HTERT RPE-1 (cell line): ENCODE data around the gene SLC22A31.
"Not testable (repeated sequence)": the region's sequence is repeated elsewhere in the genome, so short reads cannot be mapped to it uniquely, and the experiment has no call there.

Source experiments
- in situ Hi-C: fragments of 300-500 bp; cut with MboI; formaldehyde crosslinking; loops from 4 replicates; pipeline ENCODE4 v1.14.3; 2020; ENCODE audit warnings: low sequenced_read_pairs

Gene SLC22A31

DNA sequence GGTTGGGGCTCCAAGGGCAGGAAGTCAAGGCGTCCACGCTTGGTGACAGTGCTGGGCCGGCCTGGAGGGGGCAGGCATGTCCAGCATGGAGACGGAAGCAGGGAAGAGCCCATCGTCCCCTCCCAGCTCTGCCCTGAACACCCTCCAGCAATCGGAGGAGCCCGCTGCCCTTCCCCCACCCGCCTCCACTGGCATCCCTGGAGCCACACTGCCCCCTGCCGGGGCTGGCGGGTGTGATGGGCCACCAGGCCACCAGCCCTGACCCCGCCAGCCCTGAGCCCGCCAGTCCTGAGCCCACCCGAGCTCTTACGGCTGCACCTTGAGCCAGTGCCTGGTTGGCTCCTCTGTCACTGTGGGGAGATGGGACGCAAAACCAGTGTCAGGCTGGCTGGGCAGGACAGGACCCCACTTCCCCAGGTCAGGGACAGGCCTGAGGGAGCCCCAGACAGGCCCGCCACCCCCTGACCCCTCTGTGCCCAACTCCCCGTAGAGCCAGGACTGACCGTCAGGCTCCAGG lies 32.9 kb downstream of the SLC22A31 start:
- in situ Hi-C loops, result no loop called here

DNA sequence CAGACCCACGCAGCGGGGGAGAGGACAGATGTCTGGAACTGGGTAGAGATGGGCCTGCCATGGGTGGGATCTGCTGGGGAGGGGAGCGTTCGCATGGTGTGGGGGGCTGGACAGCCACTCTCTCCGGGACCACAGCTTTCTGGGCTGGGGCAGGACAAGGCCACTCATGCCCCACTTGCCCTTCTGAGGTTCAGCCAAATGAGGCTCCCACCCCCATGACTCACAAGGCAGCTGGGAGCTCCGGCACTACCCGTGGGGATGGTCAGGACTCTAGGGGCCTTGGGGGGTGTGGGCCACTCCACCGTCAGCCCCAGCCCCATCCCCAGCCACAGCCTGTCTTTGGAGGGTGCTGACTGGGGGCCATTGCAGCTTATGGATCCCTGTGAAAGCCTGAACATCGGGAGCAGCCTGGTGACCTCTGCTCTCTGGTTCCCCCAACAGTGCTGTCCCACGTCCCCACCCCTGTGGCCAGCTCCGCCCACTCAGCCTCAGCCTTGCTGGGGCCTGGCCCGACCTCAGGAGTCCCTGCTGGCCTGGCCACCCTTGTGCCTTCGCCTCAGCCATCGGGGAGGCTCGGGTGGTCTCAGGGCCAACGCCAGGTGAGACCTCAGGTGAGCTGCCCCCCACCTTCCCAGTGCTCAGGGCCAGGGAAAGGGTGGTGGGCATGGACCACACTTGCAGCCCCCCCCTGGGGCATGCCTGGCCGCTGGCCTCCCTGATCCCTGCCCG lies 33.5 kb downstream of the SLC22A31 start:
- in situ Hi-C loops, result no loop called here

DNA sequence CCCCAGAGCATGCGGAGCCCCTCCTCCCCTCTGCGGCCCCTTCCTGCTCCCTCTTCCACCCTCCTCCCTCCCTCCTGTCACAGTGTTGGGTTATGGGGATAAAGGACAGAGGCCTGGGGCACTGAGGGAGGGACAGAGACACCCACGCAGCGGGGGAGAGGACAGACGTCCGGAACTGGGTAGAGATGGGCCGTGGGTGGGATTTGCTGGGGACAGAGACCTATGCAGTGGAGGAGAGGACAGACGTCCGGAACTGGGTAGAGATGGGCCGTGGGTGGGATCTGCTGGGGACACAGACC lies 34.7 kb downstream of the SLC22A31 start:
- in situ Hi-C loops, result not testable (repeated sequence)

DNA sequence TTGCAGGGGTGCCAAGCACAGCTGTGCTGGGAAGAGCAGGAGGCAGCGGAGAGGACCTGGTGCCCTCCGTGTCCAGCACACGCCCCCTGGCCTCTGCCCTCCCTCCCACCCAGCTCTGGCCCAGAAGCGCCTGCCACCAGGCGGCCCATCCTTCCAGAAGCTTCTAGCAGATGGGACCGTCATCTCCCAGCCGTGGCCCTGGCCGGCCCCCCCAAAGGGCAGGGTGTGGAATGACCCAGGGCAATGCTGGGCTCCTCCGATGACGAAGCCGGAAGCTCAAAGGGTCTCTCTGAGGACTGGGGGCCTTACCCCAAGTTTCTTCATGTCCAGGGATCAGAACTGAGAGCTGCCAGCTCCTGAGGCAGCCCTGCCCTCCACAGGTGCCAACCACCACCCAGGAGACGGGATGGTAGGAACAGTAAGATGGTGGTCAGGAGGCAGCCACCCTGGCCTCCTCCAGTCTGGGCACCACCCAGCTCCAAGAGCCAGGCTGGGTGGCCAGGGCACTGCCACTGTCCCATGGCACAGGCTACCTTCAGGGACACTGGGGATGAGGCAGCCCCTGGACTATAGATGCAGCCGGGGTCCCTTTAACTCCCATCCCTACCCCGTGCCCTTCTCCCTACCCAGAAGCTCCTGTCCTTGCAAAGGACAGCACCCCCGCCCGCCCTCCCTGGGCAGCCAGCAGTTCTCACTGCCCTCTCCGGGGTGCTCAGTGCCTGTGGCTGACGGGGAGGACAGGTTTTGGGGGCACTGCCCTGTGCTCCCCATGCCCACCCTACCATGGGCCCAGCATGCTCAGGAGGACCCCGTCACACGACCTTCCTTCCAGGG lies 35.3 kb downstream of the SLC22A31 start:
- in situ Hi-C loops, result no loop called here

DNA sequence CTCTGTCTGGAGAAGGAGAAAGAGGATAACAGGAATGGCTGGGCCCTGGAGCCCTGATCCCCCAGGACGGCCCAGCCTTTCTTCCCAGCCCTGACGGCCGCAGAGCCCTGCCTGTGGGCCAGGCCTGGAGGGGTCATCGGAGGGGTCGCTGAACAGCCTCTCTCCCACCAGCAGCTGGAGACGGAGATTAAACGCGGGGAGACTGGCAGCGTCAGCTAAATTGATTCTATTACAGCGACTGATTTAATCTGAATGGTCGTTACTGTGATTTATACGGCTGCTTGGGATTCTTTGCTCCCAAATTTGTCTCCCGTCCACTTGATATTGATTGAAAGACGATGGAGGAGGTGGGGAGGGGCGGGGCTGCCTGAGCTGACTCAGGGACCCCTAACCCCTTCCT lies 35.9 kb downstream of the SLC22A31 start:
- in situ Hi-C loops, result no loop called here

DNA sequence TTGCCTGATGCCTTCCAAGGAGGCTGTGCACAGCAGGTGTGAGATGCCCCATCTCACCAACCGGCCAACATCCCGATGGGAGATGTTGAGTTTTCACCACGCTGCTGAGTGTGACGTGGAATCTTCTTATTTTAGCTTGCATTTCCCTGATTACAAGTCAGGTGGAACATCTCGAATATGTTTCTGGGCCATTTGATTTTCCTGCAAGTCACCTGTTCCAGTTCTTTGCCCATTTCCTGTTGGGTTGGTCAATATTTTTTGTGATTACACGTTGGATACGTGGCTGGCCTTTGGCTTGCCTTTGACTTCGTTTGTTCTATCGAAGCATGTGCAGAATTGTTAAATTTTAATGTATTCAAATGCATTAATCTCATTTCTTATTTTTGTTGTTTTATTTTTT lies 37.0 kb downstream of the SLC22A31 start:
- in situ Hi-C loops, result no loop called here

DNA sequence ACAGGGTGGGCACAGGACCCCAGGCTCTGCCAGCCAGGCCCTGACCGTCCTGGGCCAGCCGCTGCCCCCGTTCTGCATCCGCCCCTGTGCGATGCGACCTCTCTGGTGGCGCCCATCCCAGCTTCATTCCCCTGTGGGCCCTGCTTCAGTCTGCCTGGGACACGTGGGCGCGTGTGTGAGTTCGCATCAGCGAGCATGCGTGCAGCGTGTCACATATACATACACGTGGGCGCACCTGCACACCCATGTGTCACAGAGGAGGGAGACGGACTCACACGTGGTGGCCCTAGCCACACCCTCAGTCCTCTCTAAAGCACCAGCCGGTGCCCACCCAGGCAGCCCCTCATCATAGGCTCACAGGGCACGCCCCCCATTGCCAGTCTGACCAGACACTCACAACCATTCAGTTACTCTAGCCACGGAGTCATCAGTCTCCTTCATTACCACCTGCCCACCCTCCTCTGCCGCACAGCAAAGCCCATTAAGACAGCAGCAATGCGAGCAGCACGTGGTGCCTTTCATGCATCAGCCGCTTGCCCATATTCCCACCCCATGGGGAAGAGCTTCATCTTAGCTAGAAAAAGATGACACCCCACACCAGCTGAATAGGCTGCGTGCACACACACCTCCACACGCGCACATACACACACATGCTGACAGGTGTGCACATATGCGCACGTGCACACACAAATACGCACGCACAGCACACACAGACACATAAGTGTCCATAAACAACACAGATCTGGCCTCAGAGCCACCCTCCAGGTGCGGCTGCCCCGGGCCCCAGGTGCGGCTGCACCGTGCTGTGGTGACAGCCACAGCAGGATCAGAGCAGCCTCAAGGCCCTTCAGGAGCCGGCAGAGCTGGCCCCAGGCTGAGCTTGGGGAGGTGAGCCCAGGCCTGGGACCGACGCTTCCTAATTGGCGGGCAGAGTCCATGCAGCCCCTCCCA lies 38.3 kb downstream of the SLC22A31 start:
- in situ Hi-C loops, result no loop called here

DNA sequence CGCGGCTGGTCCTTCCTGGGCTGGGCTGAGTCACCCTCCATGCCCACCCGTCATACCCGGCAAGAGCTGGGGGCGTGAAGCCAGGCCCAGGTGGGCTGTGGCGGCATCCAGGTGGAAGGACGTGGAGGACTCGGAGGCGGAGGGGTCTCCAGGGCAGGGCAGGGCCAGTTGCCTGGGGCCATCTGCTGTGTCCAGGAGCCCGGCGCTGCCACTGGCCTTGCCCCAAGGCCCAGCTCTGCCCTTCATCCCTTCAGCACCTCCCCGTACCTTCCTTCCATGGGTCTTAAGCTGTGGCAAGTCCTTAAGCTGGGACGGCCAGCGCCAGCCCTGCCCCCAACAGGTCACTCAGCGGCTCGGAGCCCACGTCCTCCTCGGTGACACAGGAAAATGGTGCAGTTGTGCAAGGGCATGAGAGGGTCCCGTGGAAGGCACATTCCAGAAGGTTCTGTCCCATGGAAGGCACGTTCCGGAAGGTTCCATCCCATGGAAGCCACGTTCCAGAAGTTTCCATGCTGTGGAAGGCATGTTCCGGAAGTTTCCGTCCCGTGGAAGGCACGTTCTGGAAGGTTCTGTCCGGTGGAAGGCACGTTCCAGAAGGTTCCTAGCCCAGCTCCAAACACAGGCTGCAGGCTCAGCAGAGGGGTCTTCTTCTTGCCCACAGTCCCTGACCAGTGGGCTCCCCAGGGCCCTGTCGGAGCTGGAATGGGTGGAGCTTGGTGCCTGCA lies 39.2 kb downstream of the SLC22A31 start:
- in situ Hi-C loops, result no loop called here

DNA sequence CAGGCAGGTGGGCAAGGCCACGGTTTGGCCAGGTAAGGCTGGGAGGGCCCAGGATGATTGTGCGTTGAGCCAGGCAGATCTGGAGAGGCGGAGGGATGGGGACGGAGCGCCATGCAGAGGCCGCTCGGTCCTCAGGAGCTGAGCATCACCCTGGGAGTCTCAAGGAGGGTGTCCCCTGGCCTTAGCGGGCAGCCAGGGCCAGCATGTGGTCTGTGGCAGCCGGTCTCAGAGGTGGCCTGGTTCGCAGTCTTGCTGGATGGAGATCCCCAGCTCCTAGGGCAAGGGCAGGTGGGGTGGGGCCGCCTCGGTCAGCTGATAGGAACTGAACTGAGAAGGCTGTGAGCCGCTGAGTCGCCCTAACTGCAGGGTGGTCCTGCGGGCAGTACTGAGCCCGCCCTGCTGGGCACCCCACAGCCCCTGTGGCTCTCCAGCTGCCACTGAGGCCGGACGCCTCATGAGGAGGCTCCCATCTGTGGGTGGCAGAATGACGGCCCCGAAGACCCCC lies 40.4 kb downstream of the SLC22A31 start:
- in situ Hi-C loops, result no loop called here

DNA sequence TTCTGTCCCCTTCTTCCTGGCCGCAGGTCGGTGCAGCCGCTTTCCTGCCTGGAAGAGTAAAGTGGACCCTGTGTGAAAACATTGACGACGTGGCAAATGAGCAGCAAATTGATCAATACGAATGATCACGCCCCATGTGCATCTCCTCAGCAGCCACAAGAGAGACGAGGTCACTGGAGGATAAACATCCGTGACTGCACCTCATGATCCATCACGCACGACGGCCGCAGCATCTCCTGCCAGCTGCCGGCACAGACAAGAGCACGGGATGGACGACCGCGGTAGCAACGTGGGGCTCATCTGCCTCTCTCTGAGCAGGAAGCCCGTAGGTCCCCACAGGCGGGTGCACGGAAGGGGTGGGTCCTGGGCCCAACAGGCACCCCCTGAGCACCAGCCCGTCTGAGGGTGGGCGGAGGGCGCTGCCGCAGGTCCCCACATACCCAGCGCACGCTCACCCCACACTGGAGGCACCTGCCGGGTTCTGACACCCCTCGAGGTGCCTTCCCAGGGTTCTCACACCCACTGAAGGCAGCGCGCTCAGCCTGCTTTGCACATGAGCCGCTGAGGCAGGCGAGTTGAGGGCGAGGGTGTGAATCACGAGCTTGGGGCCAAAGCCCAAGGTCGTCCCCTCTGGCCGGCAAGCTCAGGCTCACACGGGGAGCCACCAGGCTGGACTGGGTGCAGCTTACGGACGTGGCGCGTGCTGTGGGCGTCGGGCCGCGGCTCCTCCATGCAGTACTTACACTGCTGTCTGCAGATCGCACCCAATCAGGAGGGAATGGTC lies 41.1 kb downstream of the SLC22A31 start:
- in situ Hi-C loops, result no loop called here

DNA sequence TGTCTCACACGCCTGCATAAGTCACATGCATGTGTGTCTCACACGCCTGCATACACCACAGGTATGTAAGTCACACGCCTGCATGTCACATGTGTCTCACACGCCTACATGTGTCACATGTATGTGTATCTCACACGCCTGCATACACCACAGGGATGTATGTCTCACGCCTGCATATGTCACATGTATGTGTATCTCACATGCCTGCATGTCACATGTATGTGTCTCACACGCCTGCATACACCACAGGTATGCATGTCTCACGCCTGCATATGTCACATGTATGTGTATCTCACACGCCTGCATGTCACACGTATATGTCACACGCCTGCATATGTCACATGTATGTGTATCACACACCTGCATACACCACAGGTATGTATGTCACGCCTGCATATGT lies 42.6 kb downstream of the SLC22A31 start:
- in situ Hi-C loops, result no loop called here

DNA sequence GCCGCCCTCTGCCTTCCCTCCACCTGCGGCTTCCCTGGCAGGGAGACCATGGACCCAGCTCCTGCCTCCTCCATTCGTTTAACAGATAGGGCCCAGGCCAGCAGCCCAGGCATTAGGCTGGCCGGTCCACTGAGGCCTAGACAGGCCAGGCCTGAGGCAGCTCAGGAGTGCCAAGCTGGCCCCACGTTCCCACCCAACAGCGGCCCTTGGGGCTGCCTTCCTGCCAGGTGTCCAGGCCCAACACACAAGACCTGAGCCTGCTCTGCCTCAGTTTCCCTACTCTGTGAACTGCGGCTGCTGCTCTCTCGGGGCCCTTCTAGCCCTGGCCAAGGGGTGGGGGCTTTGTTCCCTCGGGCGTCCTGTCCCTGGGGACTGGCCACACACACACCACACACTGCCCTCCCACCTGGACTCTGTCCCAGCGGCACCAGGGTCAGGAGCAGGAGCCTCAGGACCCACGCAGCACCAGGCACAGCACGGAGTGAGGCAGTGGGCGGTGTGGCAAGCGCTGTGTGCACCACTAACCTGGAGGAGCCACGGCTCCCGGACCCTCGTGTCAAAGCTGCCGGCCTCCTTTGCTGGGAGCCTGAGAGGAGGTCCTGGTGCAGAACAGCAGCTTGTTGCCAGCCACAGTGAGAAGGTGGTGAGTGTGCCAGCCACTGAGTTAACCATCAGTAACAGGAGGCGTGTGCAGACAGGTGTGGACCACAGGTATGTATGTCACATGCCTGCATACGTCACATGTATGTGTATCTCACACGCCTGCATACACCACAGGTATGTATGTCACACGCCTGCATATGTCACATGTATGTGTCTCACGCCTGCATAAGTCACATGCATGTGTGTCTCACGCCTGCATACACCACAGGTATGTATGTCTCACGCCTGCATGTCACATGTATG lies 43.3 kb downstream of the SLC22A31 start:
- in situ Hi-C loops, result no loop called here

DNA sequence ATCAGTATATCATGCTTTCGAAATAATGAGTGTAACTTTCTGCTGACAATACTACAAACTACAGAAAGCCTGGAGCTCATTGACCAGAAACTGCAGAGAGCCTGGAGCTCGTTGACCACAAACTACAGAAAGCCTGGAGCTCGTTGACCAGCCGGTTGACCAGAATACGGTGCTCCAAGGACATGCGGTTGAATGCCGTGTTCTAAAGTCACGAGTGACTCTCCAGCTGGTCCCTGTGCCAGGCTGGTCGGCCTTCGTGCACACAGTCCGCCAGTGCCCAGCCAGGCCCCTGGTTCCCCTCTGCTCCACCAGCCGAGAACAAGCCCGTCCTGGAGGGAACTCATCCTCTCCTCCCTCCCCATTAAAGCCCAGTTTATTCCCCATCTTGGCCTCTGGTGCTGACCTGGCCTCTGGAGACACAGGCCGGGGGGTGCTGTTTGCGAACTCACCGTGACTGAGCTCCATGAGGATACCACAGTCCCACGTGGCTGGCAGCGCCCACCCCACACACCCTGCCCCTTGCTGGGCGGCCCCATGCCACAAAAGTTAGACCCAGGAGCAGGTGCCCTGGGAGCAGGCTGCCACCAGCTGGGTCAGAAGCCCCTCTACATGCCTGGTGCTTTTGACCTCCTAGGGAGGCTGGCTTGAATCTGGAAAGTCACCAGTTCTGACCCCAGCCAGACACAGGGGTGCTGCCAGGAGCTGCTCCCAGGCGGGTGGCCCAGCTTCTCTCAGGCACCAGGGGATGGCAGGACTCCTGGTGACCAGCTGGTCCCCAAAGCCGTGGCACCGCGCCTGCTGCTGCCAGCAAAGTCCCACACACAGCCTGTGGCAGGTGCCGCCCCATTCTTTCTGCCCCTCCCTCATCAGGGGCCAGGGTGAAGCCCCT lies 44.2 kb downstream of the SLC22A31 start:
- in situ Hi-C loops, result no loop called here

DNA sequence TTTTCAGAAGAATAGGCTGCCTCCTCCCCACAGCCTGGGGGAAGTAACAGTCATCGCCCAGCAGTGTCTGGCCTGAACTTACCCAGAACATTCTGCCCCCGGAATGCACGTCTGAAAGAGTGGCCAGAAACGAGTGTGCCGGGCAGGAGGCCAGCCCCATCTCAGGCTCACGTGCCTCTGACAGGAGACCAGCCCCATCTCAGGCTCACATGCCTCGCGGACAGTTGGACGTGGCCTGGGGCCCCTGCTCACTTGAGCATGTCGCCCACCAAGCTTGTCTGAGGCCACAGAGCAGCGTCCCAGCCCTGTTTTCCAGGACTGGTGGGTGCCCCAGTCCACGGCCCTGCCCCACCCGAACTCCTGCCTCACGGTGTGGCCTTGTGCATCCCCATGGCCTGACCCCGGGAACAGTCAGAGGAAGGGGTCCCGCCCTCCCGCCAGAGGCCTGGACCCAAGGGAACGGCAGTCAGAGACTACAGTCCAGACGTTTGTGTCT lies 45.1 kb downstream of the SLC22A31 start:
- in situ Hi-C loops, result no loop called here

DNA sequence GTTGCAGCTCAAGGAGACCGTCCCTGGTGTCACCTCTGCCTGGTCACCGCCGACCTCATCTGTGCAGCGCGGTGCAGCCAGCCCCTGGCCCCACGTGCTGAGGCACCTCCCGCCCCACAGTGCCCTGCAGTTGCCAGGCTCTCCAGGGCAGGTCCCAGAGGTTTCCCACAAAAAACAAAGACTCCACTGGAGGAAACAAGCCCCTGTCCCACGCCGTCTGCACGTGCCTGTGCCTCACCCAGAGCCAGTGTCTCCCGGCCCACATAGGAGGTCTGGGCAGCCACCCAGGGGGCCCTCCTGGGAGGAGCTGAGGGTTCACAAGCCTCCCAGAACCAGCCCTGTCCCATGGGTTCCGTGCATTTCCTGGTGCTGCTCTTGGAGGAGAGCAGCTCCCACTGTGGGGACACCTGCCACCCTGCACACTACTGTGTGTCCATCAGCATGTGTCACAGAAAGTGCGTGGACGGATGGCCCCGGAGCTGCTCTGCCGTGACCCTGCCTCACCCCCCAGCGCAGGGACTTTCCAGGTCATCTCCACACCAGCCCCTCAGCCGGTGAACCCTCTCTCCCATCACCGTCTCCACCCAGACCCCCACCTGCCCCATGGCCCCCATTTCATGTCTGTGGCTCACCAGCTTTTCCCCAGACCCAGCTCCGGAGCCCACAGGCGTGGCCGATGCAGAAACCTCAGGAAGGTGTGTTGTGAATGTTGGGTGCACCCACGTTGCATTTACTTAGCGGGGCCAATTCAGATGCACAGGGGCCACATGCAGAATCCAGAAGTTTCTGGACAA lies 45.8 kb downstream of the SLC22A31 start:
- in situ Hi-C loops, result no loop called here

DNA sequence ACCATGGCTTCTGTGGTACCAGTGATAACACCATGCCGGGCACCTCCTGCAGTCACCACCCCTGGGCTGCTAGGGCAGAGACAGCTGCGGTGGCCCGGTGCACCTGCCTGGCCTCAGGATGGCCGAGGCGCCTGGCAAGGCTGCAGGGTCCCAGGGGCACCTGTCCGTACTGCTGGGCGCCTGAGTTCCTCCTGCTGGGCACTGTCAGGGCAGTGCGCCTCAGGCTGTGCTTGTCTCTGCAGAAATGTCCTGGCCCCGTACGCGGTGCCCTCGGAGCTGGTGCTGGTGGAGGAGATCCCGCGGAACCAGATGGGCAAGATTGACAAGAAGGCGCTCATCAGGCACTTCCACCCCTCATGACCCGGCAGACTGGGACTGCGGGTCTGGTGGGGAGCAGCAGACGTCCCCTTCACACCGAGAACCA lies 46.5 kb downstream of the SLC22A31 start:
- in situ Hi-C loops, result no loop called here
